Measurements from ENCODE around the gene SGSM2.

The SGSM2 gene

DNA sequence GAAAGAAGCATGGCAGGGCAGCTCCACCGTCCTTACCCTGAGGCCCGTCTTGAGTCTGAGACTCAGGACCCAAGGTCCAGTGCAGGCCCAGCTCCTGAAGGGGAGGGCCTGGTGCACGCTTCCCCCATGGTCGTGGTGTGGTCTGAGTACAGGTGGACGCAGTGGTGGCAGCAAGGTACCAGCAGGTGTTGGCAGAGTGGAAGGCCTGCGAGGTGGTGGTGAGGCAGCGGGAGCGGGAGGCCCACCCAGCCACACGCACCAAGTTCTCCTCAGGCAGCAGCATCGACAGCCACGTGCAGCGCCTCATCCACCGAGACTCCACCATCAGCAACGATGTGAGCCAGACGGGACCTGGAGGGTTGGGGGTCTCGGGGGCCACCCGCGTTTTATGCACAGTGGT is 35.9 kb downstream of the SGSM2 start:
- peaks cover 6% of the 10 kb centered on the region for H3K36me3 ChIP-seq (ENCODE audit: control insufficient read depth, insufficient read depth, low read length)
- DNase-seq (ENCODE audit: extremely low read depth, insufficient read length): no peak
- TF ChIP-seq, protein P1, sequence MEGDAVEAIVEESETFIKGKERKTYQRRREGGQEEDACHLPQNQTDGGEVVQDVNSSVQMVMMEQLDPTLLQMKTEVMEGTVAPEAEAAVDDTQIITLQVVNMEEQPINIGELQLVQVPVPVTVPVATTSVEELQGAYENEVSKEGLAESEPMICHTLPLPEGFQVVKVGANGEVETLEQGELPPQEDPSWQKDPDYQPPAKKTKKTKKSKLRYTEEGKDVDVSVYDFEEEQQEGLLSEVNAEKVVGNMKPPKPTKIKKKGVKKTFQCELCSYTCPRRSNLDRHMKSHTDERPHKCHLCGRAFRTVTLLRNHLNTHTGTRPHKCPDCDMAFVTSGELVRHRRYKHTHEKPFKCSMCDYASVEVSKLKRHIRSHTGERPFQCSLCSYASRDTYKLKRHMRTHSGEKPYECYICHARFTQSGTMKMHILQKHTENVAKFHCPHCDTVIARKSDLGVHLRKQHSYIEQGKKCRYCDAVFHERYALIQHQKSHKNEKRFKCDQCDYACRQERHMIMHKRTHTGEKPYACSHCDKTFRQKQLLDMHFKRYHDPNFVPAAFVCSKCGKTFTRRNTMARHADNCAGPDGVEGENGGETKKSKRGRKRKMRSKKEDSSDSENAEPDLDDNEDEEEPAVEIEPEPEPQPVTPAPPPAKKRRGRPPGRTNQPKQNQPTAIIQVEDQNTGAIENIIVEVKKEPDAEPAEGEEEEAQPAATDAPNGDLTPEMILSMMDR (IDR thresholded peaks at IDR 0.05; ENCODE audit: insufficient read depth, low read length, poor library complexity, severe bottlenecking): no peak
- H3K27me3 ChIP-seq (replicated peaks; ENCODE audit: control insufficient read depth, insufficient read depth, low read length): no peaks in the 10 kb centered on the region
- no peak overlapping the region for H3K4me3 ChIP-seq (replicated peaks; ENCODE audit: low read depth, low read length)

DNA sequence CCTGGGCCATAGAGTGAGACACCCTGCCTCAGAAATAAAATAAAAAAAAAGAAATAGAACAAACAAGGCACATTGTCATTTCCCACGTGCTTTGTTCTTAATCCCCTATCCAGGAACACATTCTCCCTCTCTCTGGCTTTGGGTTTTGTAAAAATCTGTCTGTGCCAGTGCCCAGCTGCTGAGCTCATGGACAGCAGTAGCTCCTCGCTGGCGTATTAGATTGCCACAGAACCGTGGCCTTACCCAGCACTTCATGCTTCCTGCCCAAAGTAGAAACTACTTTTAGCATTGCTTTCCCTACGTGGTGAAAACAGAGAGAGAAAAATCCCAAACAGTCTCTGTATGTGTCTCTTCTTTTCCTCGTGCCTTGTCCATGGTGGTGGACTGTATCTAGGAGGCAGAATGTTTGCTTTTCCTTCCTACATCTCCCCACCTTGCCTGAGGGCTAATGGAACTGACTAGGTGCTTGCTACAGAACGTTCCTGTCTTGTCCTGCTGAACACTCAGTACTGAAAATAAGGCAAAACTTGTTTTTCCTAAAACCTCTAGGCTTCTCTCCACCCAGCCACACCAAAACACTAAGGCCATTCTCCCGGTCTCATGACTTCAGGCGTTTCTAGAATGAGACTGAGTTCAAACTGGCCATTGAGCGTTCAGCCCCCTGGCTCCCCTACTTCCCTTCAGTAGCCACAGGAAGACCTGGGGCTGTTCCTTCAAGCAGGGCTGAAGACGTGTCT is 37.4 kb downstream of the SGSM2 start:
- TF ChIP-seq, protein P1 (IDR thresholded peaks at IDR 0.05; ENCODE audit: insufficient read depth, low read length, poor library complexity, severe bottlenecking): no peak
- Histone ChIP-seq H3K4me3 (replicated peaks; ENCODE audit: low read depth, low read length) (no peak overlapping the region), H3K36me3 (ENCODE audit: control insufficient read depth, insufficient read depth, low read length) (peaks cover 6% of the 10 kb centered on the region), H3K27me3 (replicated peaks; ENCODE audit: control insufficient read depth, insufficient read depth, low read length) (no peaks in the 10 kb centered on the region)
- no peak for DNase-seq (ENCODE audit: extremely low read depth, insufficient read length)

DNA sequence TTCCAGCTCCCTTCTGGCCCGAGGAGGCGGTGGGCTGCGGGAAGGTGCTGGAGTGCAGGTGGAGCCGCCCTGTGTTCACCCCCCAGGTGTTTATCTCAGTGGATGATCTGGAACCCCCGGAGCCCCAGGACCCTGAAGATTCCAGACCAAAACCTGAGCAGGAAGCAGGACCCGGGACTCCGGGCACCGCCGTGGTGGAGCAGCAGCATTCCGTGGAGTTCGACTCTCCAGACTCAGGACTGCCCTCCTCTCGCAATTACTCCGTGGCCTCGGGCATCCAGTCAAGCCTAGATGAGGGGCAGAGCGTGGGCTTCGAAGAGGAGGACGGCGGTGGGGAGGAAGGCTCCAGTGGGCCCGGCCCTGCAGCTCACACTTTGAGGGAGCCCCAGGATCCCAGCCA is 38.1 kb downstream of the SGSM2 start:
- peaks cover 6% of the 10 kb centered on the region for H3K36me3 ChIP-seq (ENCODE audit: control insufficient read depth, insufficient read depth, low read length)
- no peak overlapping the region for H3K4me3 ChIP-seq (replicated peaks; ENCODE audit: low read depth, low read length)
- H3K27me3 ChIP-seq (replicated peaks; ENCODE audit: control insufficient read depth, insufficient read depth, low read length): no peaks in the 10 kb centered on the region
- TF ChIP-seq, protein P1 (IDR thresholded peaks at IDR 0.05; ENCODE audit: insufficient read depth, low read length, poor library complexity, severe bottlenecking): no peak
- DNase-seq (ENCODE audit: extremely low read depth, insufficient read length): no peak

DNA sequence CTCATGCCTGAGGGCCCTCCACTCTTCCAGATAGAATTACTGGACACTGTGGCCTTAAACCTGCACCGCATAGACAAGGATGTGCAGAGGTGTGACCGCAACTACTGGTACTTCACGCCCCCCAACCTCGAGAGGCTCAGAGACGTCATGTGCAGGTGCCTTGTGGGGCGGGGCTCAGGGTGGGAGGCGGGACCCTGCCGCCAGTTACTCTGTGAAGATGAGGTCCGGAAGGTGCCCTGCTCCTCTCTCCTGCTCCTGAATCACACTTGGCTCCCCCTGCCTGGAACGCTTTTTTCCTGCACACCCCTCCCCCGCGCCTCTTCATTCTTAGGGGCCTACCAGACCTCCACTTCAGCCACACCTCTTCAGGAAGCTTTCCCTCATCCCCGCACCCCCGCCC is 38.8 kb downstream of the SGSM2 start:
- DNase-seq (ENCODE audit: extremely low read depth, insufficient read length): no peak
- TF ChIP-seq, protein P1 (IDR thresholded peaks at IDR 0.05; ENCODE audit: insufficient read depth, low read length, poor library complexity, severe bottlenecking): no peak
- H3K27me3 ChIP-seq (replicated peaks; ENCODE audit: control insufficient read depth, insufficient read depth, low read length): no peaks in the 10 kb centered on the region
- no peak overlapping the region for H3K4me3 ChIP-seq (replicated peaks; ENCODE audit: low read depth, low read length)
- H3K36me3 ChIP-seq (ENCODE audit: control insufficient read depth, insufficient read depth, low read length): peaks cover 6% of the 10 kb centered on the region

DNA sequence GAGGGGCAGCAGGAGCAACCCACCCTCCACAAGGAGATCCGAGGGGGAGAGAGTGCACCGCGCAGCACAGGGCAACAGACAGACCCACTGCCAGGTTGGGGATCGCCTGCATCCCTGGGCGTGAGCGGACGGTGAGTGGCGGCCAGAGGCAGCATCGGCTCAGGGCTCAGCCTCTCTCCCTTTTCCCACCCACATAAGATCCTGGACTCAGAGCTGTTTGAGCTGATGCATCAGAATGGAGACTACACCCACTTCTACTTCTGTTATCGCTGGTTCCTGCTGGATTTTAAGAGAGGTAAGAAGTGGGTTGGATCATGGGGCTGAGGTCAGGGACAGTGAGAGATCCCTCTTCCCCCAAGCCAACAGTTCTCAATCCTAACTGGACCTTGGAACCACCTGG is 40.4 kb downstream of the SGSM2 start:
- TF ChIP-seq, protein P1 (IDR thresholded peaks at IDR 0.05; ENCODE audit: insufficient read depth, low read length, poor library complexity, severe bottlenecking): no peak
- H3K36me3 ChIP-seq (ENCODE audit: control insufficient read depth, insufficient read depth, low read length): peaks cover 6% of the 10 kb centered on the region
- no peak for DNase-seq (ENCODE audit: extremely low read depth, insufficient read length)
- no peak overlapping the region for H3K4me3 ChIP-seq (replicated peaks; ENCODE audit: low read depth, low read length)
- no peaks in the 10 kb centered on the region for H3K27me3 ChIP-seq (replicated peaks; ENCODE audit: control insufficient read depth, insufficient read depth, low read length)

DNA sequence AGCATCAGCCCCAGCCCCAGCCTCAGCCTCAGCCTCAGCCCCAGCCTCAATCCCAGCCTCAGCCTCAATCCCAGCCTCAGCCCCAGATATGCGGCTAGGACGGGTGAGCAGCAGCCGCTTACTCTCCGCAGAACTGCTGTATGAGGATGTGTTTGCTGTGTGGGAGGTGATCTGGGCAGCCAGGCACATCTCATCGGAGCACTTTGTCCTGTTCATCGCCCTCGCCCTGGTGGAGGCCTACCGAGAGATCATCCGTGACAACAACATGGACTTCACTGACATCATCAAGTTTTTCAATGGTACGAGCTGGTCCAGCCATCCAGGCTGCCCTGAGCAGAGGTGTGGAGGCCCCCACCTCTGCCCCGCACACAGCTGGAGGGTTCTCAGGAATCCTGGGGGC is 41.6 kb downstream of the SGSM2 start:
- no peak for DNase-seq (ENCODE audit: extremely low read depth, insufficient read length)
- no peak overlapping the region for H3K4me3 ChIP-seq (replicated peaks; ENCODE audit: low read depth, low read length)
- TF ChIP-seq, protein P1 (IDR thresholded peaks at IDR 0.05; ENCODE audit: insufficient read depth, low read length, poor library complexity, severe bottlenecking): no peak
- peaks cover 4% of the 10 kb centered on the region for H3K36me3 ChIP-seq (ENCODE audit: control insufficient read depth, insufficient read depth, low read length)
- H3K27me3 ChIP-seq (replicated peaks; ENCODE audit: control insufficient read depth, insufficient read depth, low read length): no peaks in the 10 kb centered on the region

Measured in GM06990 (cell line).